Esophagus squamous epithelium (tissue), 5 donors: ENCODE results near the gene HOXB6. TPM values are rescaled to one million over a fixed set of nuclear protein-coding genes. Genes with fewer than 3 reads are reported as not detected.

ENCODE experiments used
- DNase-seq: peaks from one replicate; lab custom pipeline; 2025; lab: John Stamatoyannopoulos, UW
- H3K27ac ChIP-seq, 4 donors: fragments of 200-600 bp; sonication (generic); one replicate each; pipeline ENCODE4 v1.5.1; 2016 to 2019; ENCODE audit warnings: mild to moderate bottlenecking in 1 of 4
- H3K27me3 ChIP-seq, 4 donors: fragments of 200-600 bp; sonication (generic); 1 replicate in 3 of 4; 2 replicates in 1 of 4; pipeline versions ENCODE4 v1.5.1 to v1.6.0; 2017 to 2021; ENCODE audit warnings: antibody characterized with exemption in 1 of 4
- H3K36me3 ChIP-seq, 3 donors: fragments of 200-600 bp; sonication (generic); one replicate each; pipeline ENCODE4 v1.5.1; 2016 to 2019
- H3K4me1 ChIP-seq, 3 donors: fragments of 200-600 bp; sonication (generic); one replicate each; pipeline ENCODE4 v1.5.1; 2017 to 2019
- H3K4me3 ChIP-seq, 4 donors: fragments of 200-600 bp; sonication (generic); 1 replicate in 3 of 4; 2 replicates in 1 of 4; pipeline ENCODE4 v1.5.1; 2016 to 2019; ENCODE audit warnings: mild to moderate bottlenecking in 2 of 4, moderate library complexity in 1 of 4
- H3K9me3 ChIP-seq, 3 donors: fragments of 200-600 bp; sonication (generic); one replicate each; pipeline ENCODE4 v1.5.1; 2016 to 2019
- CTCF ChIP-seq, 6 experiments: fragments of 450-650 bp in 4 of 6; fragments of 200-600 bp in 2 of 6; sonication (generic) in 2 of 6; IDR thresholded peaks; one replicate each; pipeline ENCODE4 v1.5.1; 2016 to 2019; ENCODE audit warnings: antibody characterized with exemption in 6 of 6, mild to moderate bottlenecking in 4 of 6, moderate library complexity in 4 of 6
- POLR2A ChIP-seq, 4 donors: fragments of 450-650 bp; IDR thresholded peaks; one replicate each; pipeline ENCODE4 v1.6.1; 2017; ENCODE audit warnings: antibody characterized with exemption in 4 of 4, mild to moderate bottlenecking in 4 of 4, moderate library complexity in 3 of 4
- WGBS, 2 donors: methylation state at CpG; one replicate each; pipeline ENCODE4 v1.1.5; 2018; 5-methylcytosine and 5-hydroxymethylcytosine counted together
- intact Hi-C: fragments of 100-400 bp; cut with DNase I; formaldehyde crosslinking; loops from one replicate; pipeline ENCODE4 v1.15.0; 2022
- total RNA-seq, 4 donors: library from RNA; depleted of rRNA; stranded (reverse); fragments of >200 nt; gene quantifications; one replicate each; pipeline ENCODE4 v1.1.0, GENCODE V29; 2016
- donor health status: DM: yes; HTN: yes; CAD: no.

The HOXB6 gene
- total RNA-seq, 4 donors from 2014 or later: 1.3 to 3.1 TPM; not detected in 2

GRCh38 chr17:48601539-48602425 lies 3.0 kb downstream of the HOXB6 start:
- H3K27ac ChIP-seq: no peak overlapping the region
- intact Hi-C loops: no loop called here
- peaks cover 16 to 47% (median 19%) of the 10 kb centered on the region in 3 donors for H3K4me1 ChIP-seq
- WGBS, 2 donors: 10 to 24% methylated on average over 13 to 14 of the region's 35 CpGs
- H3K27me3 ChIP-seq: peaks cover 17 to 100% (median 81%) of the 10 kb centered on the region in 4 donors
- no peaks in the 10 kb centered on the region for H3K36me3 ChIP-seq
- no peaks in the 10 kb centered on the region for H3K9me3 ChIP-seq
- no peak for TF ChIP-seq POLR2A (IDR thresholded peaks at IDR 0.05)
- TF ChIP-seq CTCF (IDR thresholded peaks at IDR 0.05): no peak
- H3K4me3 ChIP-seq: peak overlapping the region in 1 of 4 donors; percentile 22
- no peak for DNase-seq

- H3K9me3 ChIP-seq: no peaks in the 10 kb centered on the region
- H3K36me3 ChIP-seq: no peaks in the 10 kb centered on the region
- H3K27me3 ChIP-seq: peaks cover 17 to 100% (median 81%) of the 10 kb centered on the region in 4 donors
- H3K4me3 ChIP-seq: no peak overlapping the region
- WGBS, 2 donors: 39% methylated on average over 4 of the region's 4 CpGs; no CpG with 5 or more reads in 1 of the 2 donors
- intact Hi-C loops: no loop called here
- H3K4me1 ChIP-seq: peaks cover 16 to 53% (median 25%) of the 10 kb centered on the region in 3 donors
- TF ChIP-seq POLR2A (IDR thresholded peaks at IDR 0.05) (no peak), CTCF (IDR thresholded peaks at IDR 0.05) (no peak)
- no peak overlapping the region for H3K27ac ChIP-seq
- DNase-seq: no peak
Measured at GRCh38 chr17:48601207-48601538, 3.6 kb downstream of the HOXB6 start.

DNA sequence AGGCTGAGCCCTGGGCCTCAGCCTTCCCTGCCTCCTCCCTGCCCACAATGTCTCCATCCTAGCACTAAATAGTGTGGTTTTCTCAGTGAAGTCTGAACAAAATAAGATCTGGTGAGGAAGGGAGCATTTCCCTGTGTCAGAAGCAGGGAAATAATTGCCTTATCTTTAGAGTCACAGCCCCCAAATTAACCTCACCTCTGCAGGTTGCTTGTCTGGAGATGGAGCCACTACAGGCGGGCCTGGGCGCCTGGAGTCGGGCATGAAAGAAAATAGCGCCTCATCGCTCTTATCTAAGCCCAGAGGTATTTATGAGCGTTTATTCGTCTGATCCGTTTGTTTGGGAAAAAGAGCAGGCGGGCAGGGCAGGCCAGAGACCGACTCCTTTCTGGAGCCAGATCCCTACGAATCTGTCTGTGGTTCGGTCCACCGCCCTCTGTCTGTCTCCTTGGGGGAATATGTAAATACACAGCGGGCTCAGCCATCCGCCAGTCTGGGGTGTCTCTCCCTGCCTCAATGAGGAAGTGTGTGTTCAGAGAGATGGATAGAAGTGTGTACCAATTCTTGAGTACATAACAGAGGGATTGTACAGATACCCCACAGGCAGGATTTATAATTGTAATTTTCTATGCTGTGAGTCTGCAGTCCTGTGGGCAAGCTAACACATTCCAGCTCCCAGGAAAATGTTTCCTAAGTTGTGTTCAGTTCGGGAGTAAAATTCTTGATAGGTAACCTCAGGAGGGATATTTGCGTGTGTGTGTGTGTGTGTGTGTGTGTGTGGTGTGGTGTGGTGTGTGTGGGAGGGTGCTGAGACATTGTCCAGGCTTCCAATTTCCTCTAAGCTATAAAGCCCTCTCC lies 4.3 kb downstream of the HOXB6 start:
- WGBS, 2 donors: 60 to 64% methylated on average over 16 of the region's 17 CpGs
- DNase-seq: no peak
- TF ChIP-seq CTCF (IDR thresholded peaks at IDR 0.05) (no peak), POLR2A (IDR thresholded peaks at IDR 0.05) (no peak)
- H3K4me1 ChIP-seq: peaks cover 16 to 56% (median 27%) of the 10 kb centered on the region in 3 donors
- H3K9me3 ChIP-seq: no peaks in the 10 kb centered on the region
- intact Hi-C loops: no loop called here
- no peak overlapping the region for H3K4me3 ChIP-seq
- H3K36me3 ChIP-seq: no peaks in the 10 kb centered on the region
- no peak overlapping the region for H3K27ac ChIP-seq
- H3K27me3 ChIP-seq: peaks cover 12 to 100% (median 75%) of the 10 kb centered on the region in 4 donors

DNA sequence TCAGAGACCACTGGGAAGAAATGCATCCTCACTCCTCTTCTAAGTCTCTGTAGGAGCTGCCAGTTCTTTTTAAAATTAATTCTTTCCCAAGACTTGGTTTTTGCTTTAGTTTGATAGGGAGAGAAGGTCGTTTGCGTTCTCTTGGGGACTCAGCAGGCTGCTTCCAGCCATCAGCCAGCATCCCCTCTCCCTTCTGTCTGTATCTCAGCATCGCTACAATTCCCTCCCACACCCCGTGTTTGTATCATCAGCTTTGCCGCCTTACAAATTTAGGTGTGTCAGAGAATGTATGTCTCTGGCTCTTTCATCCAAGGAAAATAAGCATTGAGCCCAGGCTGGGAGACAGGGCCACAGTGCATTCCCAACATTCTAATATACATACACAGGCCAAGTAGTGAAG lies 5.4 kb downstream of the HOXB6 start:
- Histone ChIP-seq H3K4me1 (peaks cover 19 to 60% (median 27%) of the 10 kb centered on the region in 3 donors), H3K27ac (no peak overlapping the region), H3K36me3 (no peaks in the 10 kb centered on the region)

More for the DNA sequence above, 5.4 kb downstream of the HOXB6 start:
- DNase-seq: no peak
- H3K9me3 ChIP-seq: no peaks in the 10 kb centered on the region
- intact Hi-C loops: loop anchor here (5.0 kb wide), 1 partner anchor 252 kb away; no protein-coding TSS in a partner anchor
- WGBS, 2 donors: 71 to 78% methylated on average over 5 of the region's 5 CpGs
- H3K4me3 ChIP-seq: no peak overlapping the region
- TF ChIP-seq POLR2A (IDR thresholded peaks at IDR 0.05) (no peak), CTCF (IDR thresholded peaks at IDR 0.05) (no peak)
- peaks cover 6 to 100% (median 72%) of the 10 kb centered on the region in 4 donors for H3K27me3 ChIP-seq
